IPS-18a (cell line): ENCODE results near the gene GPN3.
"Not testable (repeated sequence)": the region's sequence is repeated elsewhere in the genome, so short reads cannot be mapped to it uniquely, and the experiment has no call there.

ENCODE experiments used
- H3K27ac ChIP-seq: one replicate; pipeline ENCODE4 v1.5.1; 2013; ENCODE audit warnings: low read length
- H3K27me3 ChIP-seq: one replicate; pipeline ENCODE4 v1.6.1; 2013; ENCODE audit warnings: mild to moderate bottlenecking, low read length; ENCODE audit not compliant: control insufficient read depth, insufficient read depth
- H3K36me3 ChIP-seq: one replicate; pipeline ENCODE4 v1.6.1; 2013; ENCODE audit warnings: low read depth, low read length; ENCODE audit not compliant: control insufficient read depth
- H3K4me1 ChIP-seq: one replicate; pipeline ENCODE4 v1.6.1; 2013; ENCODE audit warnings: low read depth, low read length; ENCODE audit not compliant: control insufficient read depth
- H3K4me3 ChIP-seq: one replicate; pipeline ENCODE4 v1.5.1; 2013; ENCODE audit warnings: low read length
- H3K9ac ChIP-seq: one replicate; pipeline ENCODE4 v1.6.1; 2013; ENCODE audit warnings: mild to moderate bottlenecking, low read length, moderate library complexity
- H3K9me3 ChIP-seq: one replicate; pipeline ENCODE4 v1.6.1; 2013; ENCODE audit warnings: low read depth, low read length; ENCODE audit not compliant: control insufficient read depth

The GPN3 gene

DNA sequence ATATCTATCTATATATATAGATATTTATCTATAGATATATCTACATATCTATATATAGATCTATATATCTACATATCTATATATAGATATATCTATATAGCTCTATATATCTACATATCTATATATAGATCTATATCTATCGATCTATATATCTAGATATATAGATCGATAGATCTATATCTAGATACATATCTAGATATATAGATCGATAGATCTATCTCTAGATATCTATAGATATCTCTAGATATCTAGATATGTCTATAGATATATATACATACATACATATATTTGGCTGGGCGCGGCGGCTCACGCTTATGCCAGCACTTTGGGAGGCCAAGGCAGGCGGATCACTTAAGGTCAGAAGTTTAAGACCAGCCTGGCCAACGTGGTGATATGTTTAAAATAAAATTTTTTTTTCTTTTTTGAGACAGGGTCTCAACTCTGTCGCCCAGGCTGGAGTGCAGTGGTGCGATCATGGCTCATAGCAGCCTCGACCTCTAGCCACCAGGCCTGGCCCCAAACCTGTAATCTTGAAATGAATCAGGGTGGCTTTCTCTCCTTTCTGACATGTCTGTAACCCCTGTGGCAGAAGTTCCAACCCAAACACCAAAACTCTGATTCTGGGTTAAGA lies 36.0 kb downstream of the GPN3 start:
- Histone ChIP-seq H3K9ac (no peak overlapping the region), H3K4me3 (no peak overlapping the region)

GRCh38 chr12:110429676-110430075 lies 38.4 kb downstream of the GPN3 start:
- H3K9me3 ChIP-seq, H3K27me3 ChIP-seq, H3K27ac ChIP-seq, H3K36me3 ChIP-seq, H3K9ac ChIP-seq, H3K4me3 ChIP-seq, H3K4me1 ChIP-seq: not testable (repeated sequence)

More for the DNA sequence above, 36.0 kb downstream of the GPN3 start:
- H3K36me3 ChIP-seq: peaks cover 15% of the 10 kb centered on the region
- H3K27ac ChIP-seq: no peak overlapping the region
- no peaks in the 10 kb centered on the region for H3K27me3 ChIP-seq
- H3K9me3 ChIP-seq: no peaks in the 10 kb centered on the region
- H3K4me1 ChIP-seq: no peaks in the 10 kb centered on the region

DNA sequence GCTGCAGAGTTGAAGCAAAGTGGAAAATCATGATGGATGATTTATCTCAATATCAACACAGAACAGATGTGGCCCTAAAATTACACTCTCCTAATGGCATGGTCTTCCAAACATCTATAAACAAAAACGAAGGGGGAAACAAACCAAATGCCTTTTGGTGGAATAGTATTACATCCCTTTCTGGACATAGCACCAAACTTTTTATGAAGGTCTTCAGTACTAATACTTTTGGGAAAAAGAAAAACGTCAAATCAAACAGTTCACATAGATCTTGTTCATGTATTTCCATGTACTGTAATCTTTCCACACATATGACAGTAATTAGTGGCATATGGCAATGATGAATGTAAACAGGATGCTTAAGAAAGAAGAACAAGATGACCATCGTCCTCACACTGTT lies 41.7 kb downstream of the GPN3 start:
- H3K36me3 ChIP-seq: no peaks in the 10 kb centered on the region
- H3K27me3 ChIP-seq: no peaks in the 10 kb centered on the region
- no peak overlapping the region for H3K4me3 ChIP-seq
- H3K9me3 ChIP-seq: no peaks in the 10 kb centered on the region
- H3K27ac ChIP-seq: no peak overlapping the region
- no peak overlapping the region for H3K9ac ChIP-seq
- no peaks in the 10 kb centered on the region for H3K4me1 ChIP-seq

GRCh38 chr12:110424237-110424636 lies 43.8 kb downstream of the GPN3 start:
- H3K36me3 ChIP-seq: no peaks in the 10 kb centered on the region
- H3K9ac ChIP-seq: no peak overlapping the region
- no peaks in the 10 kb centered on the region for H3K27me3 ChIP-seq
- no peaks in the 10 kb centered on the region for H3K4me1 ChIP-seq
- no peak overlapping the region for H3K27ac ChIP-seq
- H3K4me3 ChIP-seq: no peak overlapping the region
- no peaks in the 10 kb centered on the region for H3K9me3 ChIP-seq

DNA sequence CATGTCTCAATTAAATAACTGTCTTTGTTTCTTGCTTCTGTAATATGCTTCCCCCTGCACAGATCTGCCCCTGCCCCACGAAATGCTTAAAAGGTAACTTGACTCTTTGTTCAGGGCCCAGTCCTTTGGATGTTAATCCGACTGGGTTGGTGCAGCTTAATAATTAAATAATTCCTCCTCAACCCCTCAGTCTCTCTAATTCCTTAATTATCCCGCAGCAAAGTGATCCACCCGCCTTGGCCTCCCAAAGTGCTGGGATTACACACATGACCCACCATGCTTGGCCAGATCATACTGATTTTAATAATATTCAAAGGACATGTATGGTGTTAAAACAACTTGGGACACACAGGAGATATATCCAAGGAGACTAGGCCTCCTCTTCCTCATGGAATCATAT lies 46.4 kb downstream of the GPN3 start:
- Histone ChIP-seq H3K4me1 (no peaks in the 10 kb centered on the region), H3K36me3 (no peaks in the 10 kb centered on the region), H3K9me3 (no peaks in the 10 kb centered on the region), H3K27me3 (no peaks in the 10 kb centered on the region), H3K27ac (no peak overlapping the region), H3K9ac (no peak overlapping the region), H3K4me3 (no peak overlapping the region)

DNA sequence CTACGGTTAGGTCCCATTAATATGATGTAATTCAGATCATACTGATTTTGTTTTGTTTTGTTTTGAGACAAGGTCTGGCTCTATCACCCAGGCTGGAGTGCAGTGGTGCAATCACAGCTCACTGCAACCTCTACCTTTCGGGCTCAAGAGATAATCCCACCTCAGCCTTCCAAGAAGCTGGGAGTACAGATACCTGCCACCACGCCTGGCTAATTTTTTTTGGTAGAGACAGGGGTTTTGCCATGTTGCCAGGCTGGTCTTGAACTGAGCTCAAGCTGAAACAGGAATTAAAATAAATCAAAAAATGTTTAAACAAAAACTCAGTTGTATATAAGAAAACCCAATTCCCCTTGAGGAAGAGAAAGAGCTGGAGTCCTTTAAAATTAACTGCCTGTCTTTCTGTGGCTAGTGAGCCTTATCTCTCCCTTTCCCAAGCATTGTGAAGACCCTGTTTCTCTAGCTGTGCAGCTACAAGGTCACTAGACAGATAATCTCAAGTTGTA lies 46.8 kb downstream of the GPN3 start:
- H3K4me3 ChIP-seq: no peak overlapping the region
- H3K4me1 ChIP-seq: no peaks in the 10 kb centered on the region
- no peak overlapping the region for H3K9ac ChIP-seq
- no peaks in the 10 kb centered on the region for H3K36me3 ChIP-seq
- H3K9me3 ChIP-seq: no peaks in the 10 kb centered on the region
- H3K27me3 ChIP-seq: no peaks in the 10 kb centered on the region
- H3K27ac ChIP-seq: no peak overlapping the region

DNA sequence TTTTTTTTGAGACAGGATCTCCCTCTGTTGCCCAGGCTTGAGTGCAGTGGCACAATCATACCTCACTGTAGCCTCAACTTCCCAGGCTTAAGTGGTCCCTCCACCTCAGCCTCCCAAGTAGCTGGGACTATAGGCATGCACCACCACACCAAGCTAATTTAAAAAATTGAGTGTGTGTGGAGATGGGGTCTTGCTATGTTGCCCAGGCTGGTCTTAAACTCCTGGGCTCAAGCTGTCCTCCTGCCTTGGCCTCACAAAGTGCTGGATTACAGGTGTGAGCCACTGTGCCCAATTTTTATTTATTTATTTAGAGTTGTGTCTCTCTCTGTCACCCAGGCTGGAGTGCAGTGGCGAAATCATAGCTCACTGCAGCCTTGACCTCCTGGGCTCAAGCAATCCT lies 47.4 kb downstream of the GPN3 start:
- not testable (repeated sequence) for H3K27me3 ChIP-seq, H3K9ac ChIP-seq, H3K4me1 ChIP-seq, H3K36me3 ChIP-seq, H3K27ac ChIP-seq, H3K9me3 ChIP-seq, H3K4me3 ChIP-seq

GRCh38 chr12:110417113-110417512 lies 50.9 kb downstream of the GPN3 start:
- not testable (repeated sequence) for H3K9me3 ChIP-seq, H3K27ac ChIP-seq, H3K4me3 ChIP-seq, H3K9ac ChIP-seq, H3K36me3 ChIP-seq, H3K4me1 ChIP-seq, H3K27me3 ChIP-seq

- H3K4me1 ChIP-seq, H3K9ac ChIP-seq, H3K27me3 ChIP-seq, H3K36me3 ChIP-seq, H3K27ac ChIP-seq, H3K4me3 ChIP-seq, H3K9me3 ChIP-seq: not testable (repeated sequence)
These were observed 58.0 kb downstream of the GPN3 start for GRCh38 chr12:110410086-110410485.

GRCh38 chr12:110405126-110405662 lies 62.9 kb downstream of the GPN3 start:
- H3K9me3 ChIP-seq, H3K4me3 ChIP-seq, H3K9ac ChIP-seq, H3K4me1 ChIP-seq, H3K27ac ChIP-seq, H3K27me3 ChIP-seq: not testable (repeated sequence)
- H3K36me3 ChIP-seq: peaks cover 14% of the 10 kb centered on the region

DNA sequence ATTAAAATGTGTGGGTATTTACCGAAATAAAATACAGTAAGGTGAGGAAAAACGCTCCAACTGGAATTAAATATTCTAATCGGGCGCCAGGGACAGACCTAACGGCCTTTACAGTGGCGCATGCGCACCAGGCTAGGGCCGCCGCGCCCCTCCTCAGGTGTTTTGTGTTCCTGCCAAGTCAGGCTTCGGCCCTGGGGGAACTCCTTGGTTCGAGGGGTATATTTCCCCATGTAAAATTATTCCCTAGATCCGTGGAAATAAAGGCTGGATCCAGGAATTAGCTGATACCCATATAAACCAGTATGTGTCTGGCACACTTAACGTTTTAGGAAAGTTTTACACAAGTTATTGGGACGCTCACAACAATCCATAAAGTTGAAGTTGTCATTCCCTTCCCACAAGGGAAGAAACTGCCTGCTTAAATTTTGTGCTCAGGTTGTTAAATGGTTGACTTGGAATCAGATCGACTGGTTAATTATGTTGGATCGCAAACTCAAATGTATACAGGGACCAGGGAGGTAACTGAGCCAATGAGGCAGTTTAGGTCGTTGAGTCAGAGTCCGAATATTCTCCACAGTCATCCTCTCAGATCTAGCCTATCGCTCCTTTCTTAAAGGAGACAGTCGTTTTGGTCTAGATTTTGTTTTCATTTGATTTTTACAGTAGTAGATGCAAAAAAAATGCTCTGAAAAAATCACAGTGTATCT lies 63.9 kb downstream of the GPN3 start:
- Histone ChIP-seq H3K27ac (peak overlapping the region; percentile 100), H3K4me3 (peak overlapping the region; percentile 80), H3K27me3 (no peaks in the 10 kb centered on the region), H3K36me3 (peaks cover 17% of the 10 kb centered on the region), H3K9me3 (no peaks in the 10 kb centered on the region), H3K4me1 (peaks cover 4% of the 10 kb centered on the region), H3K9ac (peak overlapping the region; percentile 97)
